ENCODE results near the gene CTU1.

The CTU1 gene

DNA sequence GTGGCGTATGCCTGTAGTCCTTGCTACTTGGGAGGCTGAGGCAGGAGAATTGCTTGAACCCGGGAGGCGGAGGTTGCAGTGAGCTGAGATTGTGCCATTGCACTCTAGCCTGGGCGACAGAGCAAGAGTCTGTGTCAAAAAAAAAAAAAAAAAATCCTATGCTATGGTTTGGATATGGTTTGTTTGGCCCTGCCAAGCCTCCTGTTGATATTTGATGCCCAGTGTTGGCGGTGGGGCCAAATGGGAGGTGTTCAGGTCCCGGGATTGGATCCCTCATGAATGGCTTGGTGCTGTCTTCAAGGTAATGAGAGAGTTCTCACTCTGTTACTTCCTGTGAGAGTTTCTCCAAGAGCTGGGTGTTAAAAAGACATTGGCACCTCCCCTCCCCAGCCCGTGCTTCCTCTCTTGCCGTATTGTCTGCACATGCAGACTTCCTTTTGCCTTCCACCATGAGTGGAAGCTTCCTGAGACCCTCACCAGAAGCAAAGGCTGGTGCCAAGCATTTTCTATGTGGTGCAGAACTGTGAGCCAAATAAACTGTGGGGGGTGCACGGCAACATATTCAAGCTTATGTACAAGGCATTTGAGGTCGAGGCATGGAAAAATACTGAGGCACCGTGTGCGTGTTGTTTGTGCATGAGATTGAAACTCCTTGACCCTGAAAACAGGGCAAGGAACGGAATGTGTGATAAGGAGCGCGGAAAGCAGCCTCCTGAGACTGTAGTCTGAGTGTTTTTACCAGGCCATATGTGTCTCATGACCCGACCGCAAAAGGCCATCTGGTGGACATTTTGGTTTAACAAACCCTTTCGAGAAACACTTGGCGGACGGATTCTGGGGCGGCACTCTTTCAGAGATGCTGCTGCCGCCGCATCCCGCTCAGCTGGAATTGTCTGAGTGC, 23.8 kb upstream of the CTU1 start:
- DNase-seq (ENCODE audit: low read depth): peak; percentile 20

DNA sequence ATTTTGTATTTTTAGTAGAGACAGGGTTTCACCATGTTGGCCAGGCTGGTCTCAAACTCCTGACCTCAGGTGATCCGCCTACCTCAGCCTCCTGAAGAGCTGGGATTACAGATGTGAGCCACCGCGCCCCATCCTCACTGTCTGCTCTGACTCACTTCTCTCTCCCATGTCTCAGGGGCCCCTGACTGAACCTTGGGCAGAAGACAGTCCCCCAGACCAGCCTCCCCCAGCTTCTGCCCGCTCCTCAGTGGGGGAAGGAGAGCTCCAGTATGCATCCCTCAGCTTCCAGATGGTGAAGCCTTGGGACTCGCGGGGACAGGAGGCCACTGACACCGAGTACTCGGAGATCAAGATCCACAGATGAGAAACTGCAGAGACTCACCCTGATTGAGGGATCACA, 21.5 kb upstream of the CTU1 start:
- no peak for DNase-seq (ENCODE audit: low read depth)

DNA sequence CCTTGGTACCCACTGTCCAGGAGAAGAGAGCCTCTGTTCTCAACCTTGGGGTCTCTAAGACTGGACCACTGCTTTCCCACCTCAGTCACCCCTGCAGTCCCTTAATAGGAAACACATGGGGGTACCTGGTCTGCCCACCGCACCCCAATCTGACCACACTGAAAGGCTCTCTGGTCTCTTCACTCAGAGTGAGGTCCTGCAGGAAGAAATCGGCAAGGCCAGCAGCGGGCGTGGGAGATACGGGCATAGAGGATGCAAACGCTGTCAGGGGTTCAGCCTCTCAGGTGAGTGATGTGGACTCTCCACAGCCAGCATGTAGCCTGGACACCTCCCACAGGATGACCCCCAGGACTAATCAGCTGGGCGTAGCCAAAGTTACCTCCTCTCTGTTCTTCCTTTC, 20.0 kb upstream of the CTU1 start:
- no peak for DNase-seq (ENCODE audit: low read depth)

DNA sequence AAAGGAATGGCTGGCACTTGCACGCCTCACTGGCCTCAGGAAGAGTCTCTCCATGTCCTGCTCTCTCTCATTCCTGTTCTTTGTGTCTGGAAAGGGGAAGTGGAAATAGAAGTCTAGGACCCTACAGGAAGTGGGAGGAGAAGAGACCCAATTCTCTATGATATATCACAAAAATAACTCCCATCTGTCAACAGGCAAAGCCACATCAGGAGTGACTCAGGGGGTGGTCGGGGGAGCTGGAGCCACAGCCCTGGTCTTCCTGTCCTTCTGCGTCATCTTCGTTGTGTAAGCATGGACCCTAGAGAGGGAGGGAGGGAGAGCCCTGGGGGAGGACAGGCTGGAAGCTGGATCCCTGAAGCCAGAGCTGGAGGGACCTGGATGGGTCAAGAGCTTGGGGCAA, 19.5 kb upstream of the CTU1 start:
- DNase-seq (ENCODE audit: low read depth): no peak

DNA sequence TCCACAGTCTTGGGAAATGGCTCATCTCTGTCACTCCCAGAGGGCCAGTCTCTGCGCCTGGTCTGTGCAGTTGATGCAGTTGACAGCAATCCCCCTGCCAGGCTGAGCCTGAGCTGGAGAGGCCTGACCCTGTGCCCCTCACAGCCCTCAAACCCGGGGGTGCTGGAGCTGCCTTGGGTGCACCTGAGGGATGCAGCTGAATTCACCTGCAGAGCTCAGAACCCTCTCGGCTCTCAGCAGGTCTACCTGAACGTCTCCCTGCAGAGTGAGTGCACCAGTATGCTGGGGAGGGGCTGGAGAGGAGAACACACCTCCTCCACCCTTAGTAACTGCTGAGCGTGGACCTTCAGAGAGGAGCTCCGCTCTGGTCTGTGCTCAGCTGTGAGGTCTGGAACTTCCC, 18.8 kb upstream of the CTU1 start:
- DNase-seq (ENCODE audit: low read depth): no peak

DNA sequence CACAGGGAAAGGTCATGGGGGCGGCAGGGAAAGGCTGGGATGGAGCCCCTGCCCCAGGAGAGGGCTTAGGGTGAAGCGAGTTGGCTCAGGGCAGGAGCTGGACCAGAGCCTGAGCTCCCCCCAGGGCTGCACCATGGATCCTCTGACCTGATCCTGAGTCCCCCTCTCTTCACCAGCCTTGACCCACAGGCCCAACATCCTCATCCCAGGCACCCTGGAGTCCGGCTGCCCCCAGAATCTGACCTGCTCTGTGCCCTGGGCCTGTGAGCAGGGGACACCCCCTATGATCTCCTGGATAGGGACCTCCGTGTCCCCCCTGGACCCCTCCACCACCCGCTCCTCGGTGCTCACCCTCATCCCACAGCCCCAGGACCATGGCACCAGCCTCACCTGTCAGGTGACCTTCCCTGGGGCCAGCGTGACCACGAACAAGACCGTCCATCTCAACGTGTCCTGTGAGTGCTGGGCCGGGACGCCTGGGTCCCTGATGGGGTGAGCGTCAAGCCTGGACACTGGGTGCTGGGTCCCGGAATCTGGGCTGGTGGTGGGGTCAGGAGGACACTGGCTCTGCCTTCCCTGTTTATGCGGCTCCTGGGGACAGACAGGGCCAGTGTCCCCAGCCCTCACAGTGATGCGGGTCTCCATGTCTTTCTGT, 17.3 kb upstream of the CTU1 start:
- no peak for DNase-seq (ENCODE audit: low read depth)

DNA sequence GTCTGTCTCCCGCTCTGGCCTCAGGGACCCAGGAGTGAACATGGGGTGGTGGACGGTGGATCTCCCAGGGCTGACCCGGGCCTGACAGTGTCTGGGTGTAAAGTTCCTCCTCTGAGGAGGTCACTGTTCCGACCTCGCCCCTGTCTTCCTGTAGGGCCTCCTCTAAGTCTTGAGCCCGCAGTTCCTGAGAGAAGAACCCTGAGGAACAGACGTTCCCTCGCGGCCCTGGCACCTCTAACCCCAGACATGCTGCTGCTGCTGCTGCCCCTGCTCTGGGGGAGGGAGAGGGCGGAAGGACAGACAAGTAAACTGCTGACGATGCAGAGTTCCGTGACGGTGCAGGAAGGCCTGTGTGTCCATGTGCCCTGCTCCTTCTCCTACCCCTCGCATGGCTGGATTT, 16.5 kb upstream of the CTU1 start, which contains the start of gene SIGLEC9:
TSS of gene SIGLEC9 (plus strand) at position 178 of the 400 bp plus-strand sequence. CDS start at position 247, 69 bp downstream.
- no peak for DNase-seq (ENCODE audit: low read depth)

DNA sequence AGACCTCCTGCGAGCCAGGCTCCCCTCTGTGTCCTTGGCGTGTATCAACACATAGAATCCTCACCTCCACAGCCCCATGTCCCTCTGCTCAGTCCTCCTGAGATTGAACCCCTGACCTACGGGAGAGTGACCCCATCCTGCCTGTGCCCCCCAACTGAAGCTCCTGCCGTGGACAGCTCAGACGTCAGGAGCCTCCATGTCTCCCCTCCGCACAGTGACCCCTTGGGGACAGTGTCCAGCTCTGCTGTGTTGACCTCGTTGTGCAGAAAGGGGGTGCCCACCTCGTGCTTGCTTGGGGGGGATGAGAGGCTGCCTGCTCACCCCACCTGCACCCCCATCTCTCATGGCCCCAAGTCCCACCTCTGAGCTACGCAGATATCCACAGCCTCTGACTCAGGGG, 16.0 kb upstream of the CTU1 start:
- no peak for DNase-seq (ENCODE audit: low read depth)

DNA sequence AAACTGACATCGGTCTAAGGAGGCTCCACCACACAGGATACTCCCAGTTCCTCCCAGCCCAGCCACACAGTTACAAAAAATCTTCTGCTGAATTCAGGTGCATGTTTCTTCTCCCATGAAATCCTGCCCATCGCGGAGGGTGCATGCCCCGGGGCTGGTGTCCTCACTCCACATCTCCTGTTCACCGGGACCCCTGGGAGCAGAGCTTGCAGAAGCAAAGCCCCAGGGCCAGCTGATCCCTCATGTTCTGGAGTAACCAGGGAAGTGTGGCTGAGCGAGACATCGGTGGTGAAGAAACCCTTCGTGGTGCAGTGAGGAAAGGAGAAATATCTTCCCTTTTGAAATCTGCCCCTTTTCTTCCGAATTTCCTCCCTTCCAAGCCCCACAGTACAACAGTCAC, 15.6 kb upstream of the CTU1 start:
- DNase-seq (ENCODE audit: low read depth): no peak

DNA sequence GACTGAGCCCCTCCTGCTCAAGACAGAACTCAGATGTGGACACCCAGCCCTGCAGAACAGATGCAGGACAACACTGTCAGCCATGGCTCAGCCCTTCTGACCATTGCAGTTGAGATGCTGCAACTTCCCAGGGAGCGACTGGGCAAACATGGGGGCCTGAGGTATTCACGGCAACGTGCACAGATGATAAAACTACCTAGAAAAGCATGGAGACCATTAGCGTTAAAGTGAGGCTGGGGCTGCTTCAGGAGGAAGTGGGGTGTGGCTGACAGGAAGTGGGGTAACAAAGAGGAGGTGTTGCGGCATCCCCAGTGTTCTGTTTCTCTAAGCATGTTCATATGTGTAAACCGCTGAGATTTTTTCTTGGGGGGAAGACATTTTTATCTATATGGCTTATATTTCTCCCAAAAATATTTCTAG, 15.2 kb upstream of the CTU1 start:
- no peak for DNase-seq (ENCODE audit: low read depth)

DNA sequence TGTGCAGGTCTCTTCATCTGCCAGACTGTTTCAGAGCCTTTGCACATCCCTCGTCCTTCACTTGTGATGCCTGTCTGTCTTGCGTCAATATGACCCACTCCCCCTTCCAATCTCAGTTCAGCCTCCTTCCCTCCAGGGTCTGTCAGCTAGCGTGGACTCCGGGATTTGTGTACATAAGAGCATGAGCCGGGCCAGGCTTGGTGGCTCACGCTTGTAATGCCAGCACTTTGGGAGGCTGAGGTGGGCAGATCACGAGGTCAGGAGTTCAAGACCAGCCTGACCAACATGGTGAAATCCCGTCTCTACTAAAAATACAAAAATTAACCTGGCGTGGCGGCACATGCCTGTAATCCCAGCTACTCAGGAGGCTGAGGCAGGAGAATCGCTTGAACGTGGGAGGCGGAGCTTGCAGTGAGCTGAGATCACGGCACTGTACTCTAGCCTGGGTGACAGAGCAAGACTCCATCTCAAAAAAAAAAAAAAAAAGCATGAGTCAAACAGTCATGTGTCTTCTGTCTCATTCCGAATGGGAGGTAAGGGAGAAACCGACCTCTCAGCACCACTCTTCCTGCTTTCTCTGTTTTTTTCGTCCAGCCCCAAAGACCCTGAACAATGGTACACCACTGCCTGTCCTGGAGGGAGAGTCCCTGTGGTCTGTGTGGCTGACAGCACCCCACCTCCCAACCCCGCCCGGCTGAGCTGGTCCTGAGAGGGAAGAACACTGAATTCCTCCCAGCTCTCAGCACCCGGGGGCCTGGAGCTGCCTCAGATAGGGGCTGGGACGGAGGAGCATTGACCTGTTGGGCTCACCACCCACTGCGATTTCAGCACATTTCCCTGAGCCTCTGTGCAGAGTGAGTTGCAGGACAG, 14.1 kb upstream of the CTU1 start:
- no peak for DNase-seq (ENCODE audit: low read depth)

DNA sequence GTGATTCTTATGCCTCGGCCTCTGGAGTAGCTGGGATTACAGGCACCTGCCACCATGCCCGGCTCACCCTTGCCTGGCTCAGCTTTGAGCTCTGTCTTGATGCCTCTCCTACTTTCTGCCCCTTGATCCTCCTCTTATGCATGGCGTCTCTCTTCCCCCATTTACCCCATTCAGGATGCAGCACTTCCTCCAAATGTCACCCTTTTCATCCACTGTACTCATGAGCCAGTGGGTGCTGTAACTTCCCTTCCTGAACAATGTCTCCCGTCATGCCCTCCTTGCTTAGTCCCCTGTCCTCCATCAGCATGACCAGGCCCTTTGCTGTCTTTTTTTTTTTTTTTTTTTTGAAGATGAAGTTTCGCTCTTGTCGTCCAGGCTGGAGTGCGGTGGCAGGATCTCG, 13.0 kb upstream of the CTU1 start:
- DNase-seq (ENCODE audit: low read depth): no peak

DNA sequence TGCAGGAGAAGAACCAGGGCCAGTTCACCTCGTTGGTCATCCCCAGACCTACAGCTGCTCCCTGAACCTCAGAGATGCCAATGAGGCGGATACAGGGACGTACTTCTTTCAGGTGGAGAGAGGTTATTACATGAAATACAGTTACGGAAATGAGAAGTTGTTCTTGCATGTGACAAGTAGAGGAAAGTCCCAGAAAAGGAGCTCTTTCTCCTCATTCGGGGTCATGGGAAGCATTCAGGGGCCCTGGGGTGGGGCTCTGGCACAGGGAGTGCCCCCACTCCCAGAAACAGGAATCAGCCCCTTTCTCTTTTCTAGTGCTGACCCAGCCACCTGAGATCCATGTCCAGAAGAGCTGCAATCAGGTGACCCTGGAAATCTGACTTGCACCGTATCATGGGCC, 12.0 kb upstream of the CTU1 start:
- no peak for DNase-seq (ENCODE audit: low read depth)

DNA sequence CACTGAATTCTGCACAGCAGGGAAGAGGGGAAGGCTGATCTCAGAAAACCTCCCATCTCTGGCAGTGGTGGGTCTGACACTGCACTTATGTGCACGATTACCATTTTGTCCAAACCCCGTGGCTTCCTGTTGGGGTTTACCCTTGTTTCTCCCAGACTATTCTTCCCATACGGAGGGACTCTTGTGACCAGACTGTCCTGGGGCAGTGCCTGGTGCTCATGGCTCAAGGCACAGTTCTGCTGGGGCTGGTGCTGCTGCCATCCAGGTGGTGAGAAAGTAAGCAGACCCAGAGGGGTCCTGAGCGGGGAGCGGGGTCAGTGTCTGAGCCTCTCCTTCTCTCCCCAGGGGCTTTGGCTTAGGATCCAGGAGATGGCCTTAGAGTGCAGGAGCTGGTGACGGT, 11.4 kb upstream of the CTU1 start:
- DNase-seq (ENCODE audit: low read depth): no peak

DNA sequence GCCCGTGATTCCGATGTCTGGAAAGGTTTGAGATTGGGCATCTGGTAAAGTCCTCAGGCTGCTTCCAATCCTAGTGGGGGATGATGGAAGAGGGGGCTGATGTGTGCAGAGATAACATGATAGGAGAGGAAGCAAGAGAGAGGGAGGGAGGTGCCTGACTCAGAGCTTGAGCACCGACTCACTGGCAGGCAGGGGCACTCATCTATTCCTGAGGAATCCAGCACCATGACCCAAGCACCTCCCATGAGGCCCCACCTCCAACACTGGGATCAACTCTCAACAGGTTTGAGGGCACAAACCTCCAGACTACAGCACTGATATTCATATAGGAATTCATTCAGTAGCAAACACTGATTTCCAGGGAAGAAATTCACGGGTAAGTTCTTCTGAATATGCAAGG, 10.9 kb upstream of the CTU1 start:
- DNase-seq (ENCODE audit: low read depth): no peak

DNA sequence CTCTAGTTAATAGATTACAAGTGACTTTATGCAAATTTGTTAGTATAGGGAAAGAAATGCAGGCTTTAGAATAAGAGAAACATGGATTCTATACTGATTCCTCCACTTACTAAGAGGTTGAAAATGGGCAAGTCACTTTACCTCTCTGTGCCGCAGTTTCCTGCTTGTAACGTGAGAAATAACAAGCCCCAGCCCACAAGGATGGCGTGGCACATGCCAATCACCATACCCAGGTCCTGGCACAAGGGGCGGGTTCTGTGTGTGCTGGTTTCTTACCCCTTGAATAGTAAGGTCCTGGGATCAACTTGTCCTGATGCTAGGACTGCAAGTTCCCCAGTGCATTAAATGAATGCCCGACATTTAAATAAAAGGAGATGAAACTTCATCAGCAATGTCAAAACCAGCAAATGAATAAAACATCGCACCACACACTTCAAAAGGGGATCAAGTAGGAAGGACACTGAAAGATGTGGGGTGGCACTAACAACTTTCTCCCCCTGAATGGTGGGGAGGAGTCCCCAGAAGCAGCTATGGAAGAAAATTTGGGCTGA, 8.6 kb upstream of the CTU1 start:
- DNase-seq (ENCODE audit: low read depth): no peak

DNA sequence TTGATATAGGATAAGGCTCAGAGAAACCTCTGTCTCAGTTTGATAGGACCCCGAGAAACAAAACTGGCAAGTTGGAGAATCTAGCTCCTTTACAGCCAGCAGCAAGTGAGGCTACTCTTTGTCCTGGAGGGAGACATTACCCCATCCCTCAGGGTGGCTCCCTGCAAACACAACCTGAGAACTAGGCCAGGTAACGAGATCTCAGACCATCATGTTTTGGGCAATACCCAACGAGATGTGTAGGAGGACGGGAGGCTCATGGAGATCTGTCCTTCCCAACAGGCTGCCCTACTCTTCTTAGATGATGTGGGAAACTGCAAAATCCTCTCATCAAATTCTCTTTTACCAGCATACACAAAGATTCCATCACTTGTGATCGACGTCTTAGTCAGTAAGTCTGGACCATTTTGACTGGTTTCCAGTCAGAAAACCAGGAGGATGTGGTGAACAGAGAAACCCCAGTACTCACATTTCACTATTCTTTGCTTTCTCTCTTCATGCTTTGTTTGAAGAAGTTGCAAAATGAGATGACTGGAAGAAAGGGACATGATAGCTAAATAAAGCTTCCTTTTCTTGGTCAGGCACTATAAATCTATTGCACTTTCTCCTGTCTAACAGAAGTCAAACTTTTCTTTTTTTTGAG, 6.0 kb upstream of the CTU1 start:
- DNase-seq (ENCODE audit: low read depth): no peak

DNA sequence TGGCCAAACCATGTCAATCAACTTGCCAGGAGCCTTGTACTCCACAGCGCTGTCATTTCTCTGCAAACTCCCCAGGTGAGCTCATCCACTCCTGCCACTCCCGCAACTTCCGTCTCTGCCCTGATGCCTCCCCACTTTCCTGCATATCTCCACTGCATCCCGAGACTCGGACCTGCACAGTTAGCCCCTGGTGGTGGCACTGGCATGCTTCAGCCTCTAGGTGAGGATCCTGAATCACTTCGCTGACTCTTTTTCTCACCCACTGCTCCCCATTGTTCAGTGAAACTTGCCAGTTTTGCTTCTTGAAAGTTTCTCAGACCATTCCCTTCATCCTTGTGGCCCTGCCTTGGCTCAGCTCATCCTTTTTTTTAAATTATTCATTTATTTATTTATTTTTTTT, 3.4 kb upstream of the CTU1 start:
- no peak for DNase-seq (ENCODE audit: low read depth)

DNA sequence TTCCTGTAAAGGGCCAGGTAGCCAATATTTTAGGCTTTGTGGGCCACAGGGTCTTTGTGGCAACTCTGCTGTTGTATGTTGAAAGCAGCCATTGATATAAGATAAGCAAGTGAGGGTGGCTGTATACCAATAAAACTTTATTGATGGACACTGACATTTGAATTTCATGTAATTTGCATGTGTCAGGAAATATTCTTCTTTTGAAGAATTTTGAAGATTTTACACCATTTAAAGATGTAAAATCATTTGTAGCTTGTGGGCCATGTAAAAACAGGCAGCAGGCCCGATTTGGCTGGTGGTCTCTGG, 2.4 kb upstream of the CTU1 start:
- DNase-seq (ENCODE audit: low read depth): no peak

DNA sequence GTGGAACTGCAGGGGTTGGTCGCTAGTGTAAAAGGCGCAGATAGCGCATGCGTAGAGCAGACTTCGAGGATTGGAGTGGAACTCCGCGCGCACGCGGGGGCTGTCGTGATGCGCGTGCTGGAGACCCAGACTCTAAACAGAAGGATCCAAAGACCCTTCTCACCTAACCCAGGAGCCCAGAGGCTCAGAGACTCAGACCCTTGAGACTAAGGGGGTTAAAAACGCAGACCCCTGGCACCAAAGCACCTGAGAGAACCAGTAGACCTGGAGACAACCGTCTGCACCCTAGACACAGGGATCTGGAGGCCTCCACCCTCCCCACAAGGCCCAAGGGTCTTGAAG, 567 bp upstream of the CTU1 start:
- DNase-seq (ENCODE audit: low read depth): no peak

DNA sequence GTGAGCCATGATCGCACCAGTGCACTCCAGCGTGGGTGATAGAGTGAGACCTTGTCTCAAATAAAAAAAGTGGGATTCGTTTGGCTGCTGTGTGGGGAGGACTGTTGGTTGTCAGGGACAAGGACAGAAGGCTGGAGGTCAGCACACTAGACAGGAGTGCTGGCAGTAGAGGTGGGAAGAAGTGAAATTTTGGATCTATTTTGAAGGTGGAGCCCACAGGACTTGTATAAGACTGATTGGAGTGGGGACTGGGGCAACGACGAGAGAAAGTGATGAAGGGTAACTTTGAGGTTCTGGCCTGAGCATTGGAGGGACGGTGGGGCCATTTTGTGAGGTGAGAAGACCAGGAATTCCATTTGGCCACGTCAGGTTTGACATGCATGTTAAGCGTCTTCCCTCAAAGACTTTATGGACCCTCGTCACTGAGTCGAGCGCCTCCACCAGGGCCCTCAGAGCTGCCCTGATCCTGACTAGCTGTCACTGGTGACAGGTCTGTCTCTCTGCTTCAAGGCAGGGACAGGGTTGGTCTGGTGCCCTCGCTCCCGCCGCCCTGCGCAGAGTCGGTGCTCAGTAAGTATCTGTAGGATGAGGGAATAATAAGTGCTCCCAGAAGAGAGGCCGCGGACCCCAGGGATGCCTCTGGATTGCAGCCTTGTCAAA, 673 bp downstream of the CTU1 start:
- no peak for DNase-seq (ENCODE audit: low read depth)

DNA sequence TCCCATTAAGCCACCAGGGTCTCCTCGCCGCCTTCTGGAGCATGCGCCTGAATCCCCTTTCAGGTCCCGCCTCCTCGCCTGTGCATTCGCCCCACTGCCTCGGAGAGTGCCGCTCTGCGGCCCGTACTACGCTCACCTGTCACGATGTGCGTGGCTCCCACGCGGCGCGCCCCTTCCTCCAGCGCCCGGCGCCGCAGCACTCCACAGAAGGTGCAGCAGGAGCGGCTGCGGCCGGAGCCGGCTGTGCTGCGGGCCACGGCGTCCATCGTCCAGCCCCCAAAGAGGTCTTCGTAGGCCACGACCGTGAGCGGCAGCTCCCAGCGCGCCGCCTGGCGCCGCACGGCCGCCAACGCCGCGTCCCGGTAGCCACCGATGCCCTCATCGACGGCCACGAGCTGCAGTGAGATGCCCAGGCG, 4.3 kb downstream of the CTU1 start:
- DNase-seq (ENCODE audit: low read depth): no peak
